Prostate gland (tissue), 2 donors: ENCODE measurements around the gene COL4A1.

ENCODE experiments used
- CTCF ChIP-seq, 4 experiments: fragments of 200-600 bp in 2 of 4; fragments of 450-650 bp in 2 of 4; sonication (generic) in 2 of 4; IDR thresholded peaks; 1 replicate in 3 of 4; 2 replicates in 1 of 4; pipeline ENCODE4 v1.5.1; 2016 to 2019; ENCODE audit warnings: antibody characterized with exemption in 4 of 4, mild to moderate bottlenecking in 2 of 4, moderate library complexity in 2 of 4
- POLR2A ChIP-seq: fragments of 450-650 bp; IDR thresholded peaks from one replicate; pipeline ENCODE4 v1.6.1; 2016; ENCODE audit warnings: antibody characterized with exemption, mild to moderate bottlenecking
- POLR2AphosphoS5 ChIP-seq: sonication (generic); formaldehyde crosslinking; IDR thresholded peaks from one replicate; pipeline ENCODE4 v1.6.1; 2017; ENCODE audit warnings: antibody characterized with exemption

- TF ChIP-seq POLR2A (no peak), CTCF (IDR thresholded peaks at IDR 0.05) (no peak), POLR2AphosphoS5 (no peak)
These were observed 166.9 kb downstream of the COL4A1 start for GRCh38 chr13:110140099-110140498.
